ENCODE results near the gene ZNF462.

The ZNF462 gene

DNA sequence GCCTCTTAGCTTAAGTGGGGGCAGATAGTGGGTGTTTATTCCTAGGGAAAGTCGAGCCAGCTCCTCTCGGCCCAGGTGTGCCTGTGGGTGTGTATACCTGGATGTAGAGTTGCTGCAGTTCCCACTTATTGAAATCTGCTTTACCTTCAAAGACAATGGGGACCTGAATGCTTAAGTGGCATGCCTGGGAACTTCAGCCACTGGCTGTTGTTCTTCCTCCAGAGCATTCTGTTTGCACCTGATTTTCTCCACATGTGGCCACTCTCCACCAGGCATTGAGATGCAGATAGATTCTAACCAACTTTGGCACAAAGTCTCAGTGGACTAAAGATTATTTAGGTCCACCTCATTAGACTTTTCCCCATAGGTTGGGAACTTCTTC is 186.8 kb downstream of the ZNF462 start:
- ChIA-PET CTCF (no interaction called here), POLR2A (no interaction called here)
- Histone ChIP-seq H3K4me3 (ENCODE audit: control insufficient read depth in 1 of 7, extremely low read depth in 1 of 7, insufficient read depth in 4 of 7, low read depth in 2 of 7, low read length in 6 of 7) (no peak overlapping the region), H3K36me3 (ENCODE audit: control insufficient read depth in 4 of 4, insufficient read depth in 4 of 4, low read length in 3 of 4) (no peaks in the 10 kb centered on the region), H3K4me1 (ENCODE audit: control extremely low read depth in 1 of 4, control insufficient read depth in 4 of 4, insufficient read depth in 4 of 4, low read length in 3 of 4) (no peaks in the 10 kb centered on the region), H3K27ac (ENCODE audit: insufficient read depth in 1 of 2, low read depth in 1 of 2, low read length in 2 of 2, poor library complexity in 1 of 2, severe bottlenecking in 2 of 2) (no peak overlapping the region), H3K27me3 (replicated peaks in 2 of 5; ENCODE audit: control insufficient read depth in 4 of 5, insufficient read depth in 5 of 5, low read length in 4 of 5) (no peaks in the 10 kb centered on the region), H3K9me3 (ENCODE audit: control extremely low read depth in 1 of 5, control insufficient read depth in 4 of 5, insufficient read depth in 2 of 5, low read depth in 1 of 5, low read length in 4 of 5) (no peaks in the 10 kb centered on the region)
- 92% methylated on average over 2 of the region's 2 CpGs for WGBS (ENCODE audit: insufficient coverage)
- no peak for DNase-seq

DNA sequence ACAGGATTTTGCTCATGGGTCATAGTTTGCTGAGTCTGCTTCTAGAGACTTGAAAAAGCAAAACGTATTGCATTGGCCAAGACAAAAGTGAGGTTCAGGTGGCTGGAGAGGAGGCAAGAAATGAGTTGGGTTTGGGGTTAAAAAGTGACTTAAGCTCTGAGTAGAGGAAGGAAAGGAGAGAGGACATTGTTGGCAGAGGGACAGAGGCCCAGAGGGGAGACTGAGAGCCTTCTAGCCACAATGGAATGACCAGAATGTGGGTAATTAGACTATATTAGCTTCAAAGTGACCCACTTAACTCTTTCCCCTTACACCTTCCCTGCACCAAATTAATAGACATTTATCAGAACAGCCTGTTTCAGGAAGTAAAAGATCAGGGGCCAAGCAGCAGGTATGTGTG is 188.4 kb downstream of the ZNF462 start:
- POLR2A ChIA-PET = no interaction called here
- Histone ChIP-seq H3K27me3 (replicated peaks in 2 of 5; ENCODE audit: control insufficient read depth in 4 of 5, insufficient read depth in 5 of 5, low read length in 4 of 5) (no peaks in the 10 kb centered on the region), H3K9me3 (ENCODE audit: control extremely low read depth in 1 of 5, control insufficient read depth in 4 of 5, insufficient read depth in 2 of 5, low read depth in 1 of 5, low read length in 4 of 5) (no peaks in the 10 kb centered on the region), H3K4me1 (ENCODE audit: control extremely low read depth in 1 of 4, control insufficient read depth in 4 of 4, insufficient read depth in 4 of 4, low read length in 3 of 4) (no peaks in the 10 kb centered on the region), H3K4me3 (ENCODE audit: control insufficient read depth in 1 of 7, extremely low read depth in 1 of 7, insufficient read depth in 4 of 7, low read depth in 2 of 7, low read length in 6 of 7) (no peak overlapping the region), H3K27ac (ENCODE audit: insufficient read depth in 1 of 2, low read depth in 1 of 2, low read length in 2 of 2, poor library complexity in 1 of 2, severe bottlenecking in 2 of 2) (no peak overlapping the region), H3K36me3 (ENCODE audit: control insufficient read depth in 4 of 4, insufficient read depth in 4 of 4, low read length in 3 of 4) (no peaks in the 10 kb centered on the region)
- CTCF ChIA-PET = no interaction called here
- DNase-seq = no peak
- WGBS (ENCODE audit: insufficient coverage) = 100% methylated on average over 1 of the region's 1 CpG

DNA sequence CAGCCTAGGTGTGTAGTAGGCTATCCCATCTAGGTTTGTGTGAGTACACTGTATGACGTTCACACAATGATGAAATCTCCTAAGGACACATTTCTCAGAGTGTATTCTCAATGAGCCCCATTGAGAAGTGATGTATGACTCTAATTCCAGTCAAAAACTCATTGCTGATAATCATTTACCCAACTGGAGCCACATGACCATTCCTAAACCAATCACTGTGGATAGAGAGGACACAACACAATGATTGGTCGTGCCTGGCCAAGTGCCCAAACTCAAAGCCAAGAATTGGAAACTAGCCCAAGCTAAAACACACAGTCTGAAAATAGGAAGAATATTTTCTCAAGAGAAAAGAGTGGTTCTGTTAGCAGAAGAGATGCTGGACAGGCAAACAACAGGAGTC is 191.2 kb downstream of the ZNF462 start:
- H3K4me1 ChIP-seq (ENCODE audit: control extremely low read depth in 1 of 4, control insufficient read depth in 4 of 4, insufficient read depth in 4 of 4, low read length in 3 of 4) = no peaks in the 10 kb centered on the region
- H3K36me3 ChIP-seq (ENCODE audit: control insufficient read depth in 4 of 4, insufficient read depth in 4 of 4, low read length in 3 of 4) = no peaks in the 10 kb centered on the region
- CTCF ChIA-PET = no interaction called here
- no peaks in the 10 kb centered on the region for H3K9me3 ChIP-seq (ENCODE audit: control extremely low read depth in 1 of 5, control insufficient read depth in 4 of 5, insufficient read depth in 2 of 5, low read depth in 1 of 5, low read length in 4 of 5)
- DNase-seq = no peak
- POLR2A ChIA-PET = no interaction called here
- H3K27me3 ChIP-seq (replicated peaks in 2 of 5; ENCODE audit: control insufficient read depth in 4 of 5, insufficient read depth in 5 of 5, low read length in 4 of 5) = peaks cover 0 to 1% (median 0%) of the 10 kb centered on the region in 5 experiments
- 95% methylated on average over 2 of the region's 2 CpGs for WGBS (ENCODE audit: insufficient coverage)
- no peak overlapping the region for H3K4me3 ChIP-seq (ENCODE audit: control insufficient read depth in 1 of 7, extremely low read depth in 1 of 7, insufficient read depth in 4 of 7, low read depth in 2 of 7, low read length in 6 of 7)
- H3K27ac ChIP-seq (ENCODE audit: insufficient read depth in 1 of 2, low read depth in 1 of 2, low read length in 2 of 2, poor library complexity in 1 of 2, severe bottlenecking in 2 of 2) = no peak overlapping the region

DNA sequence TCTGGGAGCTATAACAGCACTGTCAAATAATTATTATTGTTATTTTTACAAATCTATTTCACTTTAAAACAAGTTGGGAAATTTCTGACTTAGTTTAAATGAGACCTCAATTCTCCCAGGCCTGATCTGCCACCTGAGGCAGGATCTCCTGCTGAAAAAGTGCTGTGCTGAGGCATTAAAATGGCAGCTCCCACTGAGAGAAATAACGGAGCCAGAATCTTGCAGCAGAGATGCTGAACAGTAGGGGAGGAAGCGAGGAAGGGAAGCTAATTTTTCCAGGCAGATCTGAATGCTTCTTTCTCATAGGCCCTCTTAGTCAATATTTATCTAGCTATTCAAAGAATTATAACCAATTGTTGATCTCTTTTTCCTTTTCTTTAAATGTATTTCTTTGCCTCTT is 196.3 kb downstream of the ZNF462 start:
- Histone ChIP-seq H3K4me3 (ENCODE audit: control insufficient read depth in 1 of 7, extremely low read depth in 1 of 7, insufficient read depth in 4 of 7, low read depth in 2 of 7, low read length in 6 of 7) (no peak overlapping the region), H3K36me3 (ENCODE audit: control insufficient read depth in 4 of 4, insufficient read depth in 4 of 4, low read length in 3 of 4) (no peaks in the 10 kb centered on the region), H3K27me3 (replicated peaks in 2 of 5; ENCODE audit: control insufficient read depth in 4 of 5, insufficient read depth in 5 of 5, low read length in 4 of 5) (peaks cover 0 to 1% (median 0%) of the 10 kb centered on the region in 5 experiments), H3K4me1 (ENCODE audit: control extremely low read depth in 1 of 4, control insufficient read depth in 4 of 4, insufficient read depth in 4 of 4, low read length in 3 of 4) (no peaks in the 10 kb centered on the region), H3K27ac (ENCODE audit: insufficient read depth in 1 of 2, low read depth in 1 of 2, low read length in 2 of 2, poor library complexity in 1 of 2, severe bottlenecking in 2 of 2) (no peak overlapping the region), H3K9me3 (ENCODE audit: control extremely low read depth in 1 of 5, control insufficient read depth in 4 of 5, insufficient read depth in 2 of 5, low read depth in 1 of 5, low read length in 4 of 5) (peaks cover 0 to 3% (median 0%) of the 10 kb centered on the region in 5 experiments)
- ChIA-PET CTCF (no interaction called here), POLR2A (no interaction called here)
- no peak for DNase-seq
- 95% methylated on average over 2 of the region's 2 CpGs for WGBS (ENCODE audit: insufficient coverage)

DNA sequence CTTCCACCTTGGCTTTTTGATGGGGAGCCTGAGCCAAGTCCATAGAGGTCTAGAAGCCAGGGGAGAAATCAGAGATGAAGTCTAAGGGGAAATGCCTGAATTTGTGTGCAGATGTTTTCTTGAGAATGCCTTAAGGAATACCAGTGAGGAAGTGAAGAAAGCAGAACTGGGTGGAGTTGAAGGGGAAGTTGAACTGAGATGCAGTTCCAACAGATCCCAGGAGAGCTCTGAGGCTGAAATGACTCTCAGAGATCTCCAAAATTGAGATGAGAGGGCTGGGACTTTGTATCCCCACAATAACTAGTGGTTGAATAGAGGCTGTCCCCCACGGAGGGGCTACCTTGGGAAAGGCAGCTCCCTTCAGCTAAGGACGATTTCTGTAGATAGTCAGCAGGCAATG is 197.1 kb downstream of the ZNF462 start:
- ChIA-PET POLR2A (no interaction called here), CTCF (no interaction called here)
- no peaks in the 10 kb centered on the region for H3K36me3 ChIP-seq (ENCODE audit: control insufficient read depth in 4 of 4, insufficient read depth in 4 of 4, low read length in 3 of 4)
- no peak overlapping the region for H3K4me3 ChIP-seq (ENCODE audit: control insufficient read depth in 1 of 7, extremely low read depth in 1 of 7, insufficient read depth in 4 of 7, low read depth in 2 of 7, low read length in 6 of 7)
- H3K9me3 ChIP-seq (ENCODE audit: control extremely low read depth in 1 of 5, control insufficient read depth in 4 of 5, insufficient read depth in 2 of 5, low read depth in 1 of 5, low read length in 4 of 5) = peaks cover 0 to 3% (median 0%) of the 10 kb centered on the region in 5 experiments
- H3K27me3 ChIP-seq (replicated peaks in 2 of 5; ENCODE audit: control insufficient read depth in 4 of 5, insufficient read depth in 5 of 5, low read length in 4 of 5) = peaks cover 0 to 1% (median 0%) of the 10 kb centered on the region in 5 experiments
- DNase-seq = peak in 2 of 3 donors; percentile 2 to 6
- no peaks in the 10 kb centered on the region for H3K4me1 ChIP-seq (ENCODE audit: control extremely low read depth in 1 of 4, control insufficient read depth in 4 of 4, insufficient read depth in 4 of 4, low read length in 3 of 4)
- H3K27ac ChIP-seq (ENCODE audit: insufficient read depth in 1 of 2, low read depth in 1 of 2, low read length in 2 of 2, poor library complexity in 1 of 2, severe bottlenecking in 2 of 2) = no peak overlapping the region
- 60% methylated on average over 1 of the region's 2 CpGs for WGBS (ENCODE audit: insufficient coverage)

Measured in common myeloid progenitor, CD34-positive (primary cell).